Urothelium cell line (cell line): ENCODE data around the gene RIC1.
"Not testable (repeated sequence)": the region's sequence is repeated elsewhere in the genome, so short reads cannot be mapped to it uniquely, and the experiment has no call there.

Experiments
- DNase-seq: peaks from one replicate; pipeline ENCODE4 v3.0.0; 2011; ENCODE audit warnings: low spot score, mixed read lengths
- FAIRE-seq: peaks from 2 replicates; lab custom pipeline; 2011; peaks lifted over from hg19 to GRCh38; lab: Jason Lieb, UNC

The RIC1 gene

DNA sequence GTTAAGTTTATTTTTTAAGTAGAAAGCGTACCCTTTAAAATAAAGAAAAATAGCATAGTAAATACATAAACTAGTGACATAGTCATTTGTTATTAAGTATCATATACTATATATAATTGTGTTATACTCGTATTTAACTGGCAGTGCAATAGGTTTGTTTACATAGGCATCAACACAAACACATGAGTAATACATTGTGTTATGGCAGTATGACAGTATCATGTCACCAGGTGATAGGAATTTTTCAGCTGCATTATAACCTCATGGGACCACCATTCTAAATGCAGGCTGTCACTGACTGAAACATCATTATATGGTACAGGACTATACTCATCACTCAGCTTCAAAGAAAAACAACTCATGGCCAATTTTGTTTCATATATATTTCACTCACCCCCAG is 8.4 kb upstream of the RIC1 start:
- DNase-seq (no peak), FAIRE-seq (no peak)

DNA sequence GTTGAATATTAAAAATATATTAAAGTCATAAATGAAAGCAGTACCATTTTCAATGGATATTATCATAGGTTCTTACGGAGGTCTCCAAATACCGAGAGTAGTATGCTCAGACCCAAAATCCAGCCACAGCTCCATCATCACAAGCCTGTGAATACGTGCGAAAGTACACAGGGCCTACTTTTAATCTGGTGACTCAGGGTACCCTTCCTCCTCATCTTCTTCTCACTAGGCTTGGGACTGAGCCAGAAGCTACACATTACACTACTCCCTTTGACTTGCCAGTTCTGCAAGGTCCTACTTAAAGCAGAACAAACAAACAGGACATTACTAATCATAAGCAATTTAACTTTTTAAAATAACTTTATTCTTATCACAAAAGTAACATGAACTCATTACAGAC is 7.6 kb upstream of the RIC1 start:
- no peak for FAIRE-seq
- DNase-seq = peak; percentile 56

DNA sequence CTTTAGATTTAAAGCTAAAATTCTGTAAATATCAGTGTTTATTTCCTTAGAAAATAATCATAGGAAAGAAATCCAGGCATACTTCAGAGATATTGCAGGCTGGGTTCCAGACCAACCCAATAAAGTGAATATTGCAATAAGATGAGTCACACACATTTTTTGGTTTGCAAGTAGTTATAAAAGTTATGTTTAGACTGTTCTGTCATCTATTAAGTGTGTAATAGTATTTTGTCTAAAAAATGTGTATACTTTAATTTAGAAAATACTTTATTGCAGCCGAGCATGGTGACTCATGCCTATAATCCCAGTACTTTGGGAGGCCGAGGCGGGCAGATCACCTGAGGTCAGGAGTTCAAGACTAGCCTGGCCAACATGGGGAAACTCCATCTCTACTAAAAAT is 6.9 kb upstream of the RIC1 start:
- FAIRE-seq (no peak), DNase-seq (no peak)

DNA sequence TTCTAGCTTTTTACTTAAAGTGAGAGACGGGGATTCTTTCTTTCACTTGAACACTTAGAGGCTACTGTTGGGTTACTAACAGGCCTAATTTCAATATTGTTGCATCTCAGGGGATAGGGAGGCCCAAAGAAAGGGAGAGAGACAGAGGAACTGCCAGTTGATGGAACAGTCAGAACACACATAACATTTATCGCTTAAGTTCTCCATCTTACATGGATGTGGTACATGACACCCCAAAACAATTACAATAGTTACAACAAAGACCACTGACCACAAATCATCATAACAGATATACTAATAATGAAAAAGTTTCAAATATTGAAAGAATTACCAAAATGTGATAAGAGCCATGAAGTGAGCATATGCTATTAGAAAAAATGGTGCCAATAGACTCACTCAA is 4.3 kb upstream of the RIC1 start:
- DNase-seq (no peak), FAIRE-seq (no peak)

DNA sequence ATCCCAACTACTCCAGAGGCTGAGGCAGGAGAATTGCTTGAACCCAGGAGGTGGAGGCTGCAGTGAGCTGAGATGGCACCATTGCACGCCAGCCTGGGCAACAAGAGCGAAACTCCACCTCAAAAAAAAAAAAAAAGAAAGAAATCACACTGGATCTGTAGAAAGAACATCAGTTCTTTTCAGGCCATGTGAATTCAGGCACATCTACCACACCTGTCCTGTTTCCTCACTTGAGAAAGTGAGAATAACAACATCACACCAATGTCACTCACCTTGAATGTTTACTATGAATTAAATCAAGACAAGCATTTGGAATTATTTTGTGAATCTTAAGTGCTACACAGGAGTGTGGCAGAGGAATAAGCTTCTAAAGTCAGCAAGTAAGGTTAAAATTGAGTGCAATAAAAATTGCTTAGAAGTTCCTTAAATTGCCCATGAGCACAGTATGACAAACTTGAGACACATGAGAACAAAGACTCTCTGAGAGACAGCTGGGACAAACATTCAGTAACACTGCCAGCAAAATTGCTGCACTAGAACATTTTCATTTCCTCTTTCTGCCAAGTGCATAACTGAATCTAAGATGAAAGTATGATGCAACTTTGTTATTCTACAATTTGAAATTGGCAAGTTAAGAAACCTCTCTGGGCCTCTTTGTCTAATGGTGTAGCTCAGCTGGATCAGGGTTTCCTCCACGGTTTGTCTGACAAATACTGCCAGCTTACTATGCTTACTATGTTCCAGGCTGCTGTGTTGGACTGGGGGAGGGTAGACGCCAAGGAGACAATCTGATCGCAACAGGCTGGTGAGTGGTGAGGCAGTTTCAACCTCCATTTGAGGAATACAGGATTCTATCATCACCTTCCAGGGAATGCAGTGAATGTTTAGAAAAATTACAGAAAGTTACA is 1.9 kb upstream of the RIC1 start:
- FAIRE-seq (no peak), DNase-seq (no peak)

DNA sequence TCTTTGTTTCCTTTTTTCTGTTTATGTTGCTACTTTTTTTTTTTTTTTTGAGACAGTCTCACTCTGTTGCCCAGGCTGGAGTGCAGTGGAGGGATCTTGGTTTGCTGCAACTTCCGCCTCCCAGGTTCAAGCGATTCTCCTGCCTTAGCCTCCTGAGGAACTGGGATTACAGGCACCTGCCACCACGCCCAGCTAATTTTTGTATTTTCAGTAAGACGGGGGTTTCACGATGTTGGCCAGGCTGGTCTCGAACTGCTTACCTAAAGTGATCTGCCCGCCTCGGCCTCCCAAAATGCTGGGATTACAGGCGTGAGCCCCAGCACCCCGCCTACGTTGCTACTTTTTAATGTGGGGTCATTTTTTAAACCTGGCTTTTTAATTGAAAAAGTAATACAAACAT is 1.2 kb upstream of the RIC1 start:
- not testable (repeated sequence) for FAIRE-seq, DNase-seq

DNA sequence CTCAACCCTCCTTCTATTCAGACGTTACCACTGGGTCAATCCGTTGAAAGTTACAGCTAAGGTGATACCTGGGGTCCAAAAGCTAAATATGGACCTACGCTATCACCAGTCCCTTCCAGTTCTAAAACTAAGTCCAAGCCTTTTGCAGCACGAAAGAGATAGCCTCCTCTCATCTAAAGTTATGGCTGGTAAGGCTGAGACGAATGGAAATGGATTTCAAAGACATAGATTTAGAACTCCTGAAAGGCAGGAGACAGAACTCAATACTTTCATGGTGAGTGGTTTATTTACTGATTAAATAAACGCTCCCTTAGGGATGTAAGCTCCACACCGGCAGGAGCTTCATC is 751 bp upstream of the RIC1 start:
- FAIRE-seq (no peak), DNase-seq (no peak)

DNA sequence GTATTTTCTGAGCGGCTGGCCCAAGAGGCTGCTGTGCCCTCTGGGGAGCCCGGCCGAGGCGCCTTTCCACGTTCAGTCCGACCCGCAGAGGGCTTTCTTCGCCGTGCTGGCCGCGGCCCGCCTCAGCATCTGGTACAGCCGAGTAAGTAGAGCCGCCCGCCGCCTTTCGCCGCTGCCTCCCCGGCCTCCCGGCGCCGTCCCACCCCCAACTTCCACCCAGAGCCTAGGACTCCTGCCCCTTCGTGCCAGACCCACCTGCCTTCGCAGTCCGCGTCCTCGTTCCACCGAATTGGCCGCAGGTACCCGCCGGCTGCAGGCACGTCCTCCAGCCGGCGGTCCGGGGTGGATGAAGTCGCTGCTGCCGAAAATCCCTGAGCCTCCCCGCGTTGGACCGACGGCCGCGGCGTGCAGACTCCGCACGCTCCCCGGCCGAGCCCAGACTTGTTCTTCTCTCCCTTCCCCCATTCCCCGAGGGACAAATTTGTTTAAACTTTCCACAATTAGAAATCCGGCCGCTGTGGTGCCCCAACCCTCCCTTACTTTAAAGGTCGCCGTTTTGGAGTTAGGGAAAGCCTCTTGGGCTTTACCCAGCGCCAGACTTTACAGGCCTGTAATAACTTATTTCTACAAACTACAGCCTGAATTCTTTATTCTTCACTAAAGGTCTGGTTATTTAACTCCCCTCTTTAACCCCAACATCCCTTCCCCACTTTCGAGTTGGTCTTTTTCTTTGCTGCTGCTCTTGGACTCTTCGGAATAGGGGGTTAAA is 589 bp downstream of the RIC1 start:
- DNase-seq = peak; percentile 26
- FAIRE-seq = no peak

DNA sequence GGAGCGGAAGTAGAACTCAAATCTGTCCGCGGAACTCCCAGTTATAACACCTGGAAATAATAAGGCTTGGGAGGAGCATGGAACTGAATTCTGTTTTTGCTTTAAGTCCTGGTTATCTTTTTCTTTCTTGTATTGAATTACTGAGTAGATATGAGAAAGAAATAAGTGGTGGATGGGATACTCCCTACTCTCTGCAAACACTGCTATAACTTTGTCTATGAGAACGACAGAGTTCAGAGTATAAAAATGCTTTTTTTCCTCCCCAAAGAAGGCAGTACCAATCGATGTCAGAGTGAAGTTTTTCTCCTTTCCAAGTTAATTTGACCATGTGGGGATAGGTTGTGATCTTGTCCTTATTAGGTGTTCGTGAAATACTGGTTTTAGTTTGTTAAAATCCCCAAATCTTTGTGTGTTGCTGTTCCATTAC is 1.2 kb downstream of the RIC1 start:
- DNase-seq (no peak), FAIRE-seq (no peak)

DNA sequence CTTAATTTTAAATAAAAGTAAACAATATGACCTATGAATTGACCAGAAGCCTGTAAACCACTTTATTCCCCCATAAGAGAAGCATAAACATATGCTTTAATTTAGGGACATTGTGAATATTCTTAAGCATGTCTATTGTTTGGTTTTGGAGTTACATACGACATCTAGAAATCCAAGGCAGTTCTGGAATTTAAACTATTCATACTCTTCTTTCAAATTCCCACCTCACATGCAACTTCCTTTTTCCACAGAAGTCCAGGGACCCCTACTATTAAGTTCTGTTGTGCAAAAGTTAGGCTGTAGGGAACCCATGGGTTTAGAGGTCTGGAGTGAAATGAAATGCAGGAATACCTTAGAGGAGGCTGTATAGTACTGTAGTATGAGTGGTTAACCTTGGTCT is 2.1 kb downstream of the RIC1 start:
- no peak for DNase-seq
- FAIRE-seq = no peak

DNA sequence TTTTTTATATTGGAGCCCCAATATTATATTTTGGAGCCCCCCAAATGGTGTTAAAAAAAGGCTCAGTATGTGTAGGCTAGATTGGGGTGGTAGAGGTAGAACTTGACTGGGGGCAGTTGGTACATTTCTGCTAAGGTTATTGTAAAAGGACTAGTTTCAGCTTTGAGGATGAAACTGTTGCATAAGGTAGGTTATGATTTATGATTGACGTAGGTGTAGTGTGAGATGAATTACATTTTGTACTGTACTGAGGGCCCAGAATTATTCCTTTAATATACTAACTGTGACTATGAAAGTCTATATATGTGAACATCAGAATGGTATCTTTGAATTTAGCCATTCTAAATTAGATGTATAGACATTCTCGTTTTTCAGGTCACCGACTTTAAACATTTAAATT is 3.6 kb downstream of the RIC1 start:
- no peak for FAIRE-seq

DNA sequence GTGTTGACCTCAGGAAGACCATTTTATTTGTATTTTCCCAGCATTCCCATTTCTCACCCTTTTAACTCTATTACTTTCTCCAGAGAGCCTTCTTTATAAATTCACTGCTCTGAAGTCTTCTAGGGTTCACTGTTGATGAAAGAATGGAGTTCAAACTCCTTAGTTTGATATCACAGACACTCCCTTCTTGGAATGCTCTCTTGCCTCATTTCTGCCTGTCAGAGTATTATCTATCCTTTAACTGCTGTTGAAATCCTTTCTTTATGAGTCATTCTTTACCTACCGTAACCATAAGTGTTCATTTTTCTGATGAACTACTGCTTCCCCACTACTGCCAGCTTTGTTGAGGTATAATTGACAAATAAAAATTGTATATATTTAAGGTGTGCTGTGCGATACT is 4.3 kb downstream of the RIC1 start:
- DNase-seq (no peak), FAIRE-seq (no peak)

More for the DNA sequence above, 3.6 kb downstream of the RIC1 start:
- DNase-seq = no peak

DNA sequence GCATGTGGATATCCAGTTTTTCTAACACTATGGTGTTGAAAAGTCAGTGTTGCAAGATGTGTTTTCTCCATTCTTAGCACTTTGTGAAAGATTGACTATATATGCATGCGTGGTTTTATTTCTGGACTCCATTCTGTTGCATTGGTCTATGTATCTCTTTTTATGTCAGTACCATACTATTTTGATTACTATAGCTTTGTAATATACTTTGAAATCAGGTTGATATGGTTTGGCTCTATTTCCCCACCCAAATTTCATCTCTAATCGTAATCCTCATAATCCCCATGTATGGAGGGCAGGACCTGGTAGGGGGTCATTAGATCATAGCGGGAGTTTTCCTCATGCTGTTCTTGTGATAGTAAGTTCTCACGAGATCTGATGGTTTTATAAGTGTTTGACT is 6.5 kb downstream of the RIC1 start:
- DNase-seq = no peak
- no peak for FAIRE-seq

DNA sequence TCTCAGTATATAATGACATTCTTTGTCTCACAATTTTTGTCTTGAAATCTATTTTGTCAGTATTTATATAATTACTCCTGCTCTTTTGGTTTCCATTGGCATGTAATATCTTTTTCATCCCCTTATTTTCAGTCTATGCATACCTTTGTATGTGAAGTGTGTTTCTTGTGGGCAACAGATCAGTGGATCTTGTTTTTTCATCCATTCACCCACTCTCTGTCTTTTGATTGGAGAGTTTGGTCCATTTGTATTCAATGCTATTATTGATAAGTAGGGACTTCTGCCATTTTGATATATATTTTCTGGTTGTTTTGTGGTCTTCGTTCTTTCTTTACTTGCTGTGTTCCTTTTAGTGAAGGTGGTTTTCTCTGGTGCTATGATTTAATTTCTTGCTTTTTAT is 10.9 kb downstream of the RIC1 start:
- FAIRE-seq = no peak
- no peak for DNase-seq

DNA sequence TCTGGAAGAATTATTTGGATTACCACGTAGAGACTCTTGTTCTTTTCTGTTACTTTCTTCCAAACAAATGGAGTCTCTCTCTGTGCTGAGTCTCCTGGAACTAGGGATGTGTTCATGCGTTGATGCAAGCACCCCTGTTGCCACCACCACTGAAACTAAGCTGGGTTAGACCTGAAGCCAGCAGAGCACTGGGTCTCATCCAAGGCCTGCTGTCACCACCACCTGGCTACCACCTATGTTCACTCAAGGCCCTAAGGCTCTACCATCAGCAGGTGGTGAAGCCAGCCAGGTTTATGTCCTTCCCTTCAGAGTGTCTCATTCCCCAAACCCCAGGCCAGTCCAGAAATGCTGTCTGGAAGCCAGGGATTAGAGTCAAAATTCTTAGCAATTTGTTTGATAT is 13.3 kb downstream of the RIC1 start:
- DNase-seq (no peak), FAIRE-seq (no peak)

DNA sequence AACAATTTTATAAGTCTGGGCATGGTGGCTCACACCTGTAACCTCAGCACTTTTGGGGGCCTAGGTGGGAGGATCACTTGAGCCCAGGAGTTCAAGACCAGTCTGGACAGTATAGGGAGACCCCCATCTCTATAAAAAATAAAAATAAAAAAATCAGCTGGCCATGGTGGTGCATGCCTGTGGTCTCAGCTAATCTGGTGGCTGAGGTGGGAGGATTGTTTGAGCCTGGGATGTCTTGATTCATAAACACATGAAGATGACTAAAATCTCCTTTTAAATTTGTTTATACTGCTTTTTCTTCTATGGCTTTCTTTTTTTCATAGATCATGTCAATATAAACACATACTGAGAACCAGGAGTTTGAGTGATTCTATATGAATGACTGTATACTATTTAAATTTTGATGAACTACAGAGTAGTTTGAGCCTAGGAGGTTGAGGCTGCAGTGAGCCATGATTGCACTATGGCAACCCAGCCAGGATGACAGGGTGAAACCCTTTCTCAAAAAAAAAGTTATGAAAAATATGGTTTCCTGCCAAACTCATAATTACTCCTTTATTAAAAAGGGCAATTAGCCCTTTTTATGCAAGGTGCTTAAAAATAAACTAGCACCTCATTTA is 14.2 kb downstream of the RIC1 start:
- no peak for DNase-seq
- FAIRE-seq = no peak

DNA sequence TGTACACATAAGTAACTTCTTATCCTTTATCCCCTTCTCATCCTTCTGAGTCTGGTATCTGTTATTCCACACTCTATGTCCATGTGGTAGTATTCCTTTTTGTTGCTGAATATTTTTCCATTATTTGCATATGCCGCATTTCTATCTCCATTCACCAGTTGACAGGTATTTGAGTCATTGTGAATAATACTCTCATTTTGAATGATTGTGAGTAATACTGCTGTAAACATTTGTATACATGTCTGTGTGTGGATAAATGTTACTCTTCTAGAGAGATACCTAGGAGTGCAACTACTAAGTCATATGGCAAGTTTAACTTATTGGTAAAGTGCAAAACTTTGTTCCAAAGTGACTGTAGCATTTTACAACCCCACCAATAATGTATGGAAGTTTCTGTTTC is 15.6 kb downstream of the RIC1 start:
- FAIRE-seq (no peak), DNase-seq (no peak)

DNA sequence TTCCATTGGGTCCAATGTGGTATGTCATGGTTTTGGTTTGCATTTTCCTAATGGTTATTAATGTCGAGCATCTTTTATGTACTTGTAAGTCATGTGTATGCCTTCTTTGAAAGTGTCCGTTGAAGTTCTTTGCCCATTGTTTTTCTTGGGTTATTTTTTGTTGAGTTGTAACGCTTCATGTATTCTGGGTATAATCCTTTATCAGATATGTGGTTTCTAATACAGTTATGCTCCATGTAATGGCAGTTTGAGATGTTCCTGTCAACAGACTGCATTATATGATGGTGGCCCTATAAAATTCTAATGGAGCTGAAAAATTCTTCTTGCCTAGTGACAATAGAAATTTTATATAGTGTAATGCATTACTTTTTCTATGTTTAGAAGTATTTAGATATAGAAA is 17.2 kb downstream of the RIC1 start:
- FAIRE-seq (no peak), DNase-seq (no peak)

DNA sequence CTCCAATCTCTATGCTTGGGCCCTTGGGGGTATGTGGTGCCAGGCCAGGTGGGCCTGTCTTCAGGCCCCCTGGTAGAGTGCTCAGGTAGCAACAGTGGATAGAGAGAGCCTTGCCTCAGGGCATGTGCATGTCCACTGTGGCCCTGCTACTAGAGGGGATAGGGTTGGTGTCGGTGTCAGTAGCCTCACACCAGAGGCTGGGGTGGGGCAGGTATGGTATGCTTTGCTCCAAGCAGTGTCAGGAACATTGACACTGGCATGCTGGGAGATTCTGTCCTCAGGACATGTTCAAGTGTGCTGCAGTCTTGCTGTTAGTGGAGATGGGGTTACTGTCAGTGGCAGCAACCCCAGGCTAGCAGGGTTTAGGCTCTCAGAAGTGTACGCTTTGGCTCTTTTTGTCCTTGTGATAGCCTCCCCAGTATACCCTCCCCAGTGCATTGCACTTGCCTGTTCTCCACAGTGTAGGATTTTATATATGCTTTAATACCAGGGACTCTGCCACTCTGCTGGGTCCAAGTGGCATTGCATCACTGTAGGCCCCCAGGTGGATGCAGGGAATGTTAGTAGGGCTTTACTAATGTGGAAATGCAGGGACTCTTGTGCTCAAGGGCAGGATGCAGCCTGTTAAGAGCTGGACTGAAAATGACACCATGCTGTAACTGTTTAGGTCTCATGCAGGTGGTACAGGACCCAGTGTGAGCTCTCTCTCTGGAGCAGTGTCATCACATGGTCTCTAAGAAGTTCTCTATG is 21.6 kb downstream of the RIC1 start:
- FAIRE-seq = no peak

DNA sequence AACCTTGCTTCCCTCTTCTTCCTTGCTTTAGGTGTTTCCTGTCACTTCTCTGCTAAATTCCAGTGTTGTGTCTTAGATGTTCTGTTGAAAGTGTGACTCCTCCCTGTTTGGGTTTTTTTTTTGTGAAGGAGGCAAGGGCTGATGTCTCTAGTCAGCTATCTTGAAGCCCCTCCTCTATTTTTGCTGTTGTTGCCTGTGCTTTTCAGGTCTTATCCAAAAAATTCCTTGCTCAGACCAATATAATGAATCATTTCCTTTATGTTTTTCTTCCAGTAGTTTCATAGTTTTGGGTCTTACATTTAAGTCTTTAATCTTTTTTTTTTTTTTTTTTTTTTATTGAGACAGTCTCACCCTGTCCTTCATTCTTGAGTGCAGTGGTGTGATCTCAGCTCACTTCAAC is 22.3 kb downstream of the RIC1 start:
- FAIRE-seq = no peak
- no peak for DNase-seq

More for the DNA sequence above, 21.6 kb downstream of the RIC1 start:
- no peak for DNase-seq

DNA sequence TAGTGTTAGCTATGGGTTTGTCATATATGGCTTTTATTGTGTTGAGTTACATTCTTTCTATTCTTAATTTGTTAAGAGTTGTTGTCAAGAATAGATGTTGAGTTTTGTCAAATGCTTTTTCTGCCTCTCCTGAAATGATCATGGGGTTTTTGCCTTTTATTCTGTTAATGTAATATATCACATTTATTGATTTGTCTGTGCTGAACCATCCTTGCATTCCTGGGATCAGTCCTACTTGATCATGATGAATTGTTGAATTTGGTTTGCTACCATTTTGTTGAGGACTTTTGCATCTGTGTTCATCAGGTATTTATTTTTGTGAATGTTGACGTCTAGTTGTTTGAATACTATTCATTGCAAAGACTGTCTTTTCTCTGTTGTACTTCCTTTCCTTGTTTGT is 23.9 kb downstream of the RIC1 start:
- DNase-seq = no peak
- no peak for FAIRE-seq
